Anterior cingulate cortex (tissue), 58 donors: Measurements from ENCODE around the gene E4F1.
"Not testable (repeated sequence)": the region's sequence is repeated elsewhere in the genome, so short reads cannot be mapped to it uniquely, and the experiment has no call there.

ENCODE experiments used
- DNase-seq, 58 donors: peaks; one replicate each; lab custom pipeline; 2025; lab: John Stamatoyannopoulos, UW

E4F1 gene

DNA sequence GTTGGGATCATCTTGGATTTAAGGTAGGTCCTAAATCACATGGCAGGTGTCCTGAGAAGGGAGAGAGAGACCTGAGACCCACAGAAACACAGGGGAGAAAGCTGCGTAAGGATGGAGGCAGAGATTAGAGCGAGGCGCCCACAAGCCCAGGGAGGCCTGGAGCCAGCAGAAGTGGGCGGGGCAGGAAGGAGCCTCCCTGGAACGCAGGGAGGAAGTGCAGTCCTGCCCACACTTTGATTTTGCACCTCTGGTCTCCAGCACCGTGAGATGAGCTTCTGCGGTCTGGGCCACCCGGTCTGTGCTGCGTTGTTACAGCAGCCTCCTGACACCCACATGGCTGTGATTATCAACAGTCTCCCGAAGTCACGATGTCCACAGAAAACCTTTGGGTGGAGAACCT is 19.2 kb downstream of the E4F1 start:
- DNase-seq, result peak in 4 of 58 donors; percentile 8 to 26 (median 19)

DNA sequence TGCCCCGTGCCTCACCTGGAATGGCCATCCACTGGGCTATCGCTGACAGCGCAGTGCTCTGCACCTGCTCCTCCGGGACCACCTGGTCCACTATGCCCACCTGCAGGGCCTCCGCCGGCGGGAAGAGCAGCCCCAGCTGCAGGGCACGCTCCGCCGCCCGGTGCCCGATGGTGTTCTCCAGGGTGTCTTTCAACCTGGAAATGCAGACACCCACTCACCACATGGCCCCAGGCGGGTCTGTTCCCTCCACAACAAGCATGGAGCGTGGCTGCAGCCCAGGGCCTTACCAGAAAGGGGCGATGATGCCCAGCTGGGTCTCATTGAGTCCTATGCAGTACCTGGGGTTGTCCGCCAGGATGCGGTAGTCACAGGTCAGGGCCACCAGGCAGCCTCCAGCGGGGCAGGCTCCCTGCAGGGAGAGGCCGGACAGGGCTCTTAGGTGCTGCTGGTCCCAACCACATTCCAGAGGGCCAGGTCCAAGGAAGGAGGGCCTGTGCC is 19.7 kb downstream of the E4F1 start:
- DNase-seq, result no peak

DNA sequence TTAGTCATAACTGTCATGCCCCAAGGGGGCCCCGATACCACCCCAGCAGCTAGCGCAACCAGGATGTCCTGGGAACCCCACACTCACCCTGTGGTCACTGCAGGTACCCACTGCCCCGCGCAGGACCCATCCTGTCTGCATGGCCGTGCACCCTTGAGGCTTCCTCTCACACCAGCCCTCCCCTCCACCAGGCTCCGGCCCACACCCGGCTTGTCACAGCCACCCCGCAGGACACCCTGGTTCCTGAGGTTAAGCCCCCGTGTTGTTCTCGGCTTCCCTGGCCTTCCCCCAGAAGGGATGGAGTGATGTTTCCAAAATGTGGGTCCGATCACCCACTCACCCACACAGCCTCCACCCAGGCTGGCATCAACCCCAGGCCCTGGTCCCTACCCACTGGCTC is 20.4 kb downstream of the E4F1 start:
- no peak for DNase-seq

DNA sequence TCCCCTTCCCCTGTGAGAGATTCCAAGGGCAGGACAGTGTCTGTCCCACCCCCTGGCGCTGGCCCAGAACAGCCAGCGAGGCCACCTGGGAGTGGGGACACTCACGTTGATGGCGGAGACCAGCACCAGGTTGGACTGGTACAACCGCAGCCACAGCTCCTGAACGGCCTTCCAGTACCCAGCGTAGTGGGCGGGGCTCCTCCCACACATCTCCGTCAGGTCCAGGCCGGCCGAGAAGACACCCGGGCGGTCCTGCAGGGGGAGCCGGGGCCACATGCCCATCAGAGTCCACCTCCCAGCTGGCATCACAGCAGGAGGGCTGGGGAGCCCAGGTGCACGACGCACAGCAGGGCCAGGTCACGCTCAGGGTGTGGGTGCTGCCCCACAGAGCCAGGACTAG is 20.9 kb downstream of the E4F1 start:
- no peak for DNase-seq

DNA sequence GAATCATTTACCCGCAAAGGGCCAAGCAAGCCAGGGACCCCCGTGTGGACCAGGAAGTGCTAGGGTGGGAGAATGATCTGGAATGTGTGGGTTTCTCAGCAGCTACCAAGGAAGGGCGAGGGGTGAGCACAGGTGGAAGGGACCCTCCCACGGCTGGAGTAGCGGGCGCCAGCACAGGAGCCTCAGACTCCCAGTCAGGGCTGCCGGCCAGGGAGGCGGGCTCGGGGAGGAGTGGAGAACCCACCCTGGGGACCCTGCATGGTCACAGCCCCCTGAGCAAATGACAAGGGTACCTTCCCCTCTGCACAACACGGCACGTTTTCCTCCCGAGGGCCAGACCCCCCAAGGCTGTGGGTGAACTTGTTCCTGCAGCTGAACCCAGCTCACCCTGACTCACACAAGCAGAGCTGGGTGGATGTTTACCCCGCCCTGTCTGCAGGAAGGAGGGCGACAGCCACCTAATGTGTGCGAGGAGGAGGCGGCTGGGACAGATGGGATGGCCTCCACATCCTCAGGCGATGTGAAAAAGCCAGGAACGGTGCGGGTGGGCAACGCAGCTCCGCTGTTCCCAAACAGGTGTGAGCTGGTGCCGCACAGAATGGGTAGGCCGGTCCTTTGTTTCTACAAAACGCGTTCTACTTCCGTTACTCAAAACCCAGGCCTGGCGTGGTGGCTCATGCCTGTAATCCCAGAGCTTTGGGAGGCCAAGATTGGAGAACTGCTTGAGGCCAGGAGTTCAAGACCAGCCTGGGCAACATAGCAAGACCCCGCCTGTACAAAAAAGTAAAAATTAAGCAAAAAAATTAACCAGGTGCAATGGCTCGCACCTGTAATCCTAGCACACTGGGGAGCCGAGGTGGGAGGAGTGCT is 21.8 kb downstream of the E4F1 start:
- no peak for DNase-seq

DNA sequence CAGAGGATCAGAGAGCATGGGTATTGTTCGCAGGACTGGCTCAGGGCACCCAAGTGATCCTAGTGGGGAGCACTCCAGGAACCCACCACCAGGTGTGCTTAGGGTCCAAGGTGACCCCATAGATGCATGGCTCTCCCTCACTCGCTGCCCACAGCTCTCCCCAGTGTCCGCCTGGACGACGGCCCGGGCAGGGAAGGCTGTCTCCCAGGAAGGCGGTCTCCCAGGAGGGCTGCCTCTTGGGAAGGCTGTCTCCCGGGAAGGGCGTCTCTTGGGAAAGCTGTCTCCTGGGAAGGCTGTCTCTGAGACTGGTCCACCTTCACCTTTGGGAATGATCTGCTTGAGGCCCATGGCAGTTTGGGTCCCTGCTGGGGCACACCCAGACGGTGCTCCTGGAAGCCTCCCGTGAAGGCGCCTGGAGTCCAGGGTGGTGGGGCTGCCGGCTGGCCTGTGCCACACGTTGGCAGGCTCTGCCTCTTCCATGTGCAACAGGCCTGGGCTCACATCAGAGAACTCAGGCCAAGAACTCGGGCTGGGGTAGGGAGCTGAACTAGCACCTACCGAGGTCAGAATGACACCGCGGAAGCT is 23.0 kb downstream of the E4F1 start:
- DNase-seq, result no peak

DNA sequence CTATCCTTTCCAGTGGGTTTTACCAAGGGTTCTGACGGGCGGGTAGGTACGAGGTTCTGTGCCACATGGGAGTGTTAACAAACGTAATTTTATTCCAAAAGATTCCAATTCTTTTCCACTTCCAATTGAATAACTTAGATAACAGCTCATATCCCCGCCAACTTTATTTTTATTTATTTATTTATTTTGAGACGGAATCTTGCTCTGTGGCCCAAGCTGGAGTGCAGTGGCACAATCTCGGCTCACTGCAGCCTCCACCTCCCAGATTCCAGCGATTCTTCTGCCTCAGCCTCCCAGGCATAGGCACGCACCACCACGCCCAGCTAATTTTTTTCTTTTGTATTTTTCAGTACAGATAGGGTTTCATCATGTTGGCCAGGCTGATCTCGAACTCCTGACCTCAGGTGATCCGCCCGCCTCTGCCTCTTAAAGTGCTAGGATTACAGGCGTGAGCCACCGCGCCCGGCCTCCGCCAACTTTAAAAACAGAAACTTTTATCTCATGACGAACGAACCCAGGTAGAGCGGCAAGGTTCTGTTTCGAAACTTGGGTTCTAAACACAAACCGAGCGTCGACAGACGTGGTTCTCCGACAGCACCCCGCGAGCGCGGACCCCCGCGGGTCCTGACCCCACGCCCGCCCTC is 27.4 kb downstream of the E4F1 start:
- no peak for DNase-seq

DNA sequence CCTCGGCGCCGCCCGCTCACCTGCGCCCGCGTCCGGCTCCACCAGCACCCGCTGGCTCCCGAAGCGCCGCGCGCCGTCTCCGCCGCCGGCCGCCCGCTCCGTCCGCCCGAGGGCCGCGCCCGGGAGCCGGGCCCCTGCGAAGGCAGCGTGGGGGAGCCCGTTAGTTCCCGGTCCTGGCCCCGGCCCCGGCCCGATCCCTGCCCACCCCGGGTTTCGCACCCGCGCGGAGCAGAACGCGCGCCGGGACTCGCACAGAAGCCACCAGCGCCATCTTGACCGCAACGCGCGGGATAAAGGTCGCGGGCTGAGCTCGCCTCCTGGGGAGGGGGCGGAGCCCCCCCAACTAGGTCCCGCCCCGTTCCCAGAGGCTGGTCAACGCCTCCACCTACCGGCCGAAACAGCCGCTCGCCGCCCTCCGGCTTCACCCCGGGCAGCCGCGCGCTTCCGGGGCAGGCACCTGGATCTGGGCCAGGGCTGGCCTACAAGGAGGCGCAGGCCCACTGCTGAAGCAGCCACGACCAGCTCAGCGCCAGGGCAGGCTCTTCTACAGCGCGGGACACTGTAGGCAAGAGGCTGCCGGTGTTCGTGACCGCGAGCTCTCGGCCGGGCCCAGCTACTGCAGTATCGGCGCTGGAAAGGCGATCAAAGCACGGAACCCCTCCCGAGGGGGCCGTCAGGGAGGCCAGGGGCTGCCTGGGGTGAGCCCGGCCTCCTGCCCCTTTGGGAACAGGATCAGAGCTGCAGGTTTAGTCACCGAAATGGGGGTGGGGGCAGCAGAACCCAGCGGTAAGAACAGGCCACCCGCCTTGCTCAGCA is 28.1 kb downstream of the E4F1 start, which contains the start of gene ECI1:
TSS of gene ECI1 (minus strand) at position 292 of the 816 bp plus-strand sequence. CDS start at position 271, 21 bp downstream.
- peak; percentile 35 to 96 (median 88) for DNase-seq

DNA sequence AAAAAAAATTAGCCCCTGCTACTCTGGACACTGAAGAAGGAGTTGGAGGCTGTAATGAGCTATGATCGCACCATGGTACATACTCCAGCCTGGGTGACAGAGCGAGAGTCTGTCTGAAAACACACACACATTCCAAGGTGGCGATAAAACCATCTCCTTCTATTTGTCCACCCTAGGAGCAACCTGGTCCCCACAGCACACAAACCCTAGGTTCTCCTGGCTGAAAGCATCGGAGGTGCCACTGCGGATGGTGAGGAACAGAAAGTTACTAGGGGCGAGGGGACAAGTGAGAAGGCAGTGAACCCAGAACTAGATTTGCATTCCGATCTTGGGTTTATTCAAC is 29.4 kb downstream of the E4F1 start:
- no peak for DNase-seq

DNA sequence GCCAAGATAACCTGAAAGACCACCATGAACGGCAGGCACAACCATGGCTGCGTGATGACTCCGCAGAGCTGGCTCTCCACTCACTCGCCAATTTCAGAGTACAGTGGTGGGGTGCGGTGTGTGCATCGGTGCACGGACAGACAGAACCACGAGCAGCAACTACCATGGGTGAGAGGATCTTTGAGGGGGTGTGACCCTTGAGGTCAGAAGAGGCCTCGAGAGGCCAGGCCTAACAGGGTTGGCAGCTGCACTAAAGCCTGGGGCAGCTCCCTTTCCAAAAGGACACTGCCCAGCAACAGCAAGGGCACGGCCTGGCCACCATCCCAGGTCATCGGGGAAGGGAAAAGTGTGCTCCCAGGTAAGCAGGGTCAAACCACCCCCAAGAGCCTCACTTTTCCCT is 29.9 kb downstream of the E4F1 start:
- DNase-seq, result no peak

DNA sequence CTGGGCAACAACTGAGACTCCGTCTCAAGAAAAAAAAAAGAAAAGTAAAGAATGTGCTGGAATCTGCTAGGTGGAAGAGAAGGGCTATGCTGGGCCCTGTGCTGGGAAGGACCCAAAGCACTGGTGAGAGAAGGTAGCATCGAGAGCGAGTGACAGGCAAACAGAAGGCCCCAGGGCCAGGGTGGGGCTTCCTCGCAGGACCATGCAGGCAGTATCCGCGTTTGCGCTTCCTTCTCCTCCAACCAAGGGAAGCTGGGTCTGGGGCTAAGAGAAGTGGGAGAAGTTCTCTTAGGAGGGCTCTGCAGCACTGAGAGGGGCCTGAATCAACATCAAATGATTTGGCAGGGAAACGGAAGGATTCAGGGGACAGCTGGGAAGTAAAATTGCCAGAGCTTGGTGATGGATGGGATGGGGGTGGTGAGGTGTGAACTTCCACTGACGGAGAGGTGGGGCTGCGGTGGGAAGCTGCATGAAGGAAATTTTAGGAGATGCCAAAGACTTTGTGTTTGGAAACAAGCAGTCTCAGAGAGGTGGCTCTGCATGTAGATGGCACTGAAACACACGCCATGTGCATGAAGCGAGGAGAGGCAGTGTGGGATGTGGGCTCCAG is 33.2 kb downstream of the E4F1 start:
- DNase-seq, result peak in 8 of 58 donors; percentile 9 to 67 (median 22)

DNA sequence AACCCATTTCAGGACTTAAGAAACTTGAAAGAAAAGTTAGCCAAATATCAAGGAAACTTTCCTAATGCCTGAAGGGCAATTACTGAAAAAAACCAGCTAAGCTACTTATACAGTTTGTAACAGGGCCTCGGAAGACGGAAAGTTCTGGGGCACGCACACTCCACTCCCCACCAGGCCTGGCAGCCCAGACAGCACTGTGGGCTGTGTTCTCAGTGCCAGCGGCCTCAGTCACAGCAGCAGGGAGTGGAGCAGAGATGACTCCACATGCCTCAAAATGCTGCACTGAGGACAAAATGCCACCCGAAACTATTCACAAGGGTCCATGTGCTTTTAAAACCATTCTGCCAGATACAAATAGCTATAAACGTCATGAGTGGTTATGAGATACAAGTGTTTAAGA is 34.3 kb downstream of the E4F1 start:
- DNase-seq, result peak in 3 of 58 donors; percentile 23 to 24 (median 23)

DNA sequence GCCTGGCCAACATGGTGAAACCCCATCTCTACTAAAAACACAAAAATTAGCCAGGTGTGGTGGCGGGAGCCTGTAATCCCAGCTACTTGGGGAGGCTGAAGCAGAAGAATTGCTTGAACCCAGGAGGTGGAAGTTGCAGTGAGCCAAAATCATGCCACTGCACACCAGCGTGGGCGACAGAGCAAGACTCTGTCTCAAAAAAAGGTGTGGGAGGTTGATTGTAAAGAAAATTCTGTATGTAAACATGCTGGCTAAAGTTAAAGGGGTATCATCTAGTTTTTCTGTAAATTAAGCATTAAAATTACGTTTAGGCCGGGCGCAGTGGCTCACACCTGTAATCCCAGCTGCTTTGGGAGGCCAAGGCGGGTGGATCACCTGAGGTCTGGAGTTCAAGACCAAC is 35.1 kb downstream of the E4F1 start:
- DNase-seq, result not testable (repeated sequence)

DNA sequence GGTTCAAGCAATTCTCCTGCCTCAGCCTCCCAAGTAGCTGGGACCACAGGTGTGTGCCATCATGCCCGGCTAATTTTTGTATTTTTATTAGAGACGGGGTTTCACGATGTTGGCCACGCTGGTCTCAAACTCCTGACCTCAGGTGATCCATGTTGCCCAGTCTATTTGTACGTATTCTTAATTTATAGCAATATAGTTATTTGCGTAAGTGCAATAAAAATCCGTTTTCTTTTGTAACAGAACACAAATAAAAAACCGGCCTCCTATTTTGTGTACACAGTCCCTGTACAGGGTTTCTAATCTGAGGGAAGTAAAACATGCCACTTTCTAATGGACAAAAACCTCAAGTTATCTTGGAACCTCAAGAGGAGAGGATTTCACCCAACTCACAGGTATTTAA is 36.9 kb downstream of the E4F1 start:
- no peak for DNase-seq

DNA sequence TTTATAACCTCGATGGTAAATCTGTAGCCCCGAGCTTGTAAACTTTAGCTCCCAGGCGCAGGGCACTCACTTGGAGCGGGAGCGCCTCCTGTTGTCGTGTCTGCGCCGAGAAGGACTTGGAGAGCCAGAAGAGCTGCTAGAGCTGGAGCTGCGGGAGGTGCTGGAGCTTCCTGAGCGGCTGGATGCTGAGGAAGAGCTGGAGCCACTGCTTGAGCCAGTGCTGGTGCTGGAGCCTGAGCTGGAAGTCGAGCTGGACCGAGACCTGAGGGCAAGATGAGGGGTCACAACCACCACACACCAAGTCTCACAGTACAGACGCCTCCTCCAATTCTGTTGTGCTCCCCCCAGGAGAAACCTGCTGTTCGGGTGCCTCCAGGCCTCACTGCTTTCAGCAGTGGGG is 39.6 kb downstream of the E4F1 start:
- DNase-seq, result not testable (repeated sequence)

DNA sequence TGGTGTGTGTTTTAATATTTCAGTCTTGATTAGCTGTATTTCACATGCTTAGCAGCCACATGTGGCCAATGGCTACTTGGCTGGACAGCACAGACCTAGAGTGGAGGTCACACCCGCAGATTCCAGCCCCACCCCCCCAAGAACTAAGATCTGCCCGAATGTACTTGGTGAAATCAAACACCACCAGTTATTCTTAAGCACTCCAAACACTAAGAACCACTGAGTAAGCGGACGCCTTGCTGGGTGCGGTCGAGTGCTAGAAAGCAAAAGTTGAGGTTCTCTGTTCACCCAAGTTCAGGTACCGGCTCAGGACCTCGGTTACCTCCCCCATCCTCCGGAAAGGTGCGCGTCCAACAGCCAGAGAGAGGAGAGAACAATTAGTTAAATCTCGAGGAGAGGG is 43.5 kb downstream of the E4F1 start:
- DNase-seq, result not testable (repeated sequence)

DNA sequence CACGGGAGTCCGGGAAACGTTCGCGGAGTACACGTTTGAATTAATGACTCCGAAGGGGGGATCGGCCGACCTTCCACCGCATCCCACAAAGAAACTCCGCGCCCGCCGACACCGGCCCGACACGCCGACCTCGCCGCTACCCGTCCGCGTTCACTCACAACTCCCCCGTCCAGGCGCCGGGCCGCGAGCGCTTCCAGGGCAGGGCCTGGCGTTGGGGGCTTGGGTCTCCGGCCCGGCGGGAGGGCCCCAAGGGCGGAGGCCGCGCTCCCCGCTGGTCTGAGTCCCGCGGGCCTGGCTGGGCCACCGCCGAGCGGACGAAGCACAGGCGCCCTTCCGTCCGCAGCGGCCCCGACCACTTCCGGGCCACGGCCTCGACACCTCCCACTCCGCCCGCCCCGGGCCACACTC is 44.1 kb downstream of the E4F1 start:
- peak in 13 of 58 donors; percentile 64 to 89 (median 85) for DNase-seq

DNA sequence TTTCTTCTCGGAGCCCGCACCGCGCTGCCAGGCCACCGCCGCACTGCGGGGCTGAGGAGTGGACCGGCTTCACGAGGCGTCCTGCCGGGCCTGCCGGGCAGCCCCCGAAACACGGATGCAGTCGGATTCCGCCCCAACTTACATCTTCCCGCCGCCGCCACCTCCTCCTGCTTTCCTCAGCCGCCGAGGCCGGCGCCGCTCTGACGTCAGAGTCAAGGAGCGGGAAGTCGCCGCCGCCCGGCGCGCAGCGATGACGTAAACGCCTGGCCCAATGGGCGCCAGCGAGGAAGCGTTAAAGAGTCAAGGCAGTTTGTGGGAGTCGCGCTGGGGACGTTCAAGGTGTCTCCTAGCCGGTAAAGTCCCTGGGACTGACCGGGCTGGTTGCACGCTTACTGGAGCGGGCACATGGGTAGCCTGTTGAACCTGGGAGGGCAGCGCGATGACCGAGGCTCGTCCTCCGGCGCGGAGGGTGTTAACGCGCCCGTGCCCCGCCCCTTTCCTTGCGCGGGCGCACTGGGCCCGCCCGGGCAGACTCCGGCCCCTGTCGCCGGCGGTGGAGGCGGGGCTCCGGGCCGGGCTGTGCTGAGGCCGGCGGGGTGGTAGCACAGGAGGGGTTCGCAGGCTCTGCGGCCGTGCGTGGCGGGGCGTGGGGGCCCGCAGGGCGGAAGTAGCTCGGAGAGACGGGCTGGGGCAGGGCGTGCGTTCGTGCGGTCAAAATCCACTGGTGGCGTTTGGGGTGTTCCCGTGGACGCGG is 44.7 kb downstream of the E4F1 start, which contains the start of gene RNPS1:
TSS of gene RNPS1 (minus strand) at position 214 of the 754 bp plus-strand sequence. CDS start 3,483 bp downstream, outside the sequence.
- peak in 57 of 58 donors; percentile 75 to 98 (median 92) for DNase-seq

DNA sequence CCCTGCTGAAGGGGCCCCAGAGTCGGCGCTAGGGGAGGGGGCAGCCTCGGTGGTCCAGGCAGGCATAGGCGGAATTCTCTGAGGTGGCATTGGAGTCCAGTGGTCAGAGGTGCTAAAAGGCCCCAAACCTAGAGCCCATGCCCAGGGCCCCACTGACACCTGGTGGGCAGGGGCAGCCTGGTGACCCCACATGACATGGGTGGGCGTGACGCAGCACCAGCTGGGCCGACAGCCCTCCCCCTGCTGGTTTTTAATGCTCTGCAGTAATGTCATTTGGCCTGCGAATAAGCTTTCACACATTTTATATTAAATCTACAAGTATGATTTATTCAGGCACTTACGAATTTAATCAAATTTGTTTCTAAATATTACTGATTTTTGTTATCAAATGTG is 46.7 kb downstream of the E4F1 start:
- no peak for DNase-seq
